GM23248 (cell line): ENCODE measurements around the gene B4GALT2.

ENCODE experiments used
- EZH2 ChIP-seq: fragments of 200-600 bp; sonication (generic); IDR thresholded peaks from 2 replicates; pipeline ENCODE4 v1.6.1; 2018; ENCODE audit warnings: antibody characterized with exemption, mild to moderate bottlenecking; ENCODE audit not compliant: insufficient read depth, poor library complexity, severe bottlenecking
- EZH2phosphoT487 ChIP-seq: fragments of 200-600 bp; sonication (generic); IDR thresholded peaks from 2 replicates; pipeline ENCODE4 v1.6.1; 2018; ENCODE audit warnings: antibody characterized with exemption, moderate library complexity, mild to moderate bottlenecking, low read depth; ENCODE audit not compliant: insufficient read depth

DNA sequence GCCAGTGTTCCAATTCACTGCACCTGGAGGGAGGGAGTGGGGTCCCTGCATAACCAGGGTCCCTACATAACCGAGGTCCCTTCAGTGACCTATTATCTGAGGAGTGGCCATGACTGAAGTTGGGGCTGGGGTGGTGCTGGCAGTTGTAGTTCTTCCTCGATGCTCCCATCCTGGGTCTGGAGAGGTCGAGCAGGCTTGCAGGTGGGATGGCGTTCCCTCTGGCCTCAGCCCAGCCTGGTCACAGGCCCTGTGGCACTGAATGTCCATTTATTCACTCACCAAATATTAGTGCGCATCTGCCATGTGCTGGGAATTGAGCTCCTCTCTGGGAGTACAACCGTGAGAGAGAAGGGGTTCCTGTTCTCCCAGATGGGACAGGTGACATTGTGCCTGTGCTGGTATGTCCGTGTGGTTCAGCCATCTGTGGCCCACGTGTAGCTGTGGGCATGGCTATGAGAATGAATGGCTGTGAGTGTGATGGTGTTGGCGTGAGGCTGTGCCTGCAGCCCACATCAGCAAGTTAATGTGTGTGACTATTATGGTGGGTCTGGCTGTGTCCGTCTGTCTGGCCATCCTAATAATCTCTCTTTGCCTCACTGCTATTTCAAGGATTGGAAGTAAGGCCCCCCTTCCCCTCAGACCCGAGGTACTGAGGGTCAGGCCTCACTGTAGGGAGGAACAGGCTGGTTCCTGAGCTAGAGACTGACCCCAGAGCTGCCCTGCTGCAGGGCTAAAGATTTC is 56.1 kb downstream of the B4GALT2 start:
- no peak for TF ChIP-seq EZH2
- TF ChIP-seq EZH2phosphoT487: no peak
